Caco-2 (cell line): ENCODE measurements around the gene PTK7. TPM values are rescaled to one million over a fixed set of nuclear protein-coding genes. Genes with fewer than 3 reads are reported as not detected.

Experiments used
- BruUV-seq: library from RNA; stranded (reverse); fragments of 400-500 nt; replicated peaks from 2 replicates; lab custom pipeline; 2021; lab: Mats Ljungman, UMichigan
- CTCF ChIA-PET: fragments of 300-600 bp; sonication (Branson Sonifier 250); formaldehyde crosslinking; loops from one replicate; lab custom pipeline; 2022; ENCODE audit warnings: antibody characterized with exemption; lab: Charles Lee
- POLR2A ChIA-PET: fragments of 300-600 bp; sonication (Branson Sonifier 250); formaldehyde crosslinking; loops from one replicate; lab custom pipeline; 2022; ENCODE audit warnings: antibody characterized with exemption; lab: Charles Lee
- DNase-seq, 2 experiments: peaks; one replicate each; pipeline versions ENCODE4 v3.0.0 to v3.0.0-alpha.2; 2020 to 2022
- H3K27me3 ChIP-seq: replicated peaks from 2 replicates; pipeline ENCODE4 v1.6.0; 2011; ENCODE audit warnings: low read length; ENCODE audit not compliant: control insufficient read depth, insufficient read depth
- H3K36me3 ChIP-seq: 2 replicates; pipeline ENCODE4 v1.5.1; 2011; ENCODE audit warnings: low read length; ENCODE audit not compliant: control insufficient read depth, insufficient read depth
- H3K4me1 ChIP-seq: fragments of 250-450 bp; sonication (Bioruptor Pico); 2 replicates; pipeline ENCODE4 v1.5.1; 2020; ENCODE audit warnings: mild to moderate bottlenecking
- H3K4me3 ChIP-seq: 2 replicates; pipeline ENCODE4 v1.5.1; 2011; ENCODE audit warnings: low read depth, mild to moderate bottlenecking, control low read depth, low read length
- H3K9me3 ChIP-seq: fragments of 250-450 bp; sonication (Bioruptor Pico); 2 replicates; pipeline ENCODE4 v1.5.1; 2020; ENCODE audit warnings: mild to moderate bottlenecking, moderate library complexity
- H3K27ac Mint-ChIP-seq: one replicate; pipeline ENCODE4 v1.8.0; 2022; ENCODE audit warnings: mixed read lengths; ENCODE audit not compliant: unreplicated experiment
- H3K27me3 Mint-ChIP-seq: one replicate; pipeline ENCODE4 v1.8.0; 2022; ENCODE audit warnings: mixed read lengths; ENCODE audit not compliant: insufficient read depth, unreplicated experiment
- H3K36me3 Mint-ChIP-seq: one replicate; pipeline ENCODE4 v1.8.0; 2022; ENCODE audit warnings: mild to moderate bottlenecking, mixed read lengths; ENCODE audit not compliant: insufficient read depth, unreplicated experiment
- H3K4me1 Mint-ChIP-seq: one replicate; pipeline ENCODE4 v1.8.0; 2022; ENCODE audit warnings: low read depth, mixed read lengths; ENCODE audit not compliant: unreplicated experiment
- H3K4me3 Mint-ChIP-seq: one replicate; pipeline ENCODE4 v1.8.0; 2022; ENCODE audit warnings: mild to moderate bottlenecking, moderate library complexity, mixed read lengths; ENCODE audit not compliant: unreplicated experiment
- H3K9me3 Mint-ChIP-seq: one replicate; pipeline ENCODE4 v1.8.0; 2022; ENCODE audit warnings: mixed read lengths; ENCODE audit not compliant: unreplicated experiment
- CTCF ChIP-seq, 2 experiments: fragments of 200-600 bp in 1 of 2; IDR thresholded peaks; 1 replicate in 1 of 2; 2 replicates in 1 of 2; pipeline versions ENCODE4 v1.5.1 to v1.8.0; 2011 to 2022; ENCODE audit warnings: antibody characterized with exemption in 1 of 2, control low read depth in 1 of 2, inconsistent platforms in 1 of 2, low read depth in 1 of 2, low read length in 1 of 2, mild to moderate bottlenecking in 1 of 2, moderate library complexity in 1 of 2; ENCODE audit not compliant: insufficient read depth in 1 of 2, severe bottlenecking in 1 of 2, unreplicated experiment in 1 of 2
- intact Hi-C: fragments of 100-400 bp; cut with micrococcal nuclease; formaldehyde crosslinking; loops from one replicate; pipeline ENCODE4 v1.10.0; 2022; ENCODE audit not compliant: unreplicated experiment
- total RNA-seq: library from RNA; stranded (reverse); gene quantifications from 2 replicates; pipeline ENCODE4 v1.2.3, GENCODE V29; 2022

PTK7 gene
- total RNA-seq, 1 experiment from 2014 or later = 180 TPM

- TF ChIP-seq CTCF (IDR thresholded peaks at IDR 0.05; ENCODE audit: insufficient read depth in 1 of 2, low read depth in 1 of 2, low read length in 1 of 2, severe bottlenecking in 1 of 2, unreplicated experiment in 1 of 2) = no peak
- Mint-ChIP-seq H3K27ac (peak overlapping the region; percentile 82), H3K9me3 (no peaks in the 10 kb centered on the region), H3K4me1 (peaks cover 41% of the 10 kb centered on the region), H3K27me3 (no peaks in the 10 kb centered on the region), H3K36me3 (peaks cover 57% of the 10 kb centered on the region), H3K4me3 (peak overlapping the region; percentile 88)
- DNase-seq = no peak
- intact Hi-C loops = no loop called here
- H3K27me3 ChIP-seq = no peaks in the 10 kb centered on the region
- no peaks in the 10 kb centered on the region for H3K9me3 ChIP-seq
- peaks cover 32% of the 10 kb centered on the region for H3K4me1 ChIP-seq
- ChIA-PET POLR2A (interaction anchor here (0.6 to 2.4 kb wide), 4 partner anchors 18 to 129 kb away, joined by 4 to 22 read pairs (median 8); partner anchors contain the start of genes CNPY3, KLHDC3, MEA1 and PTK7), CTCF (no interaction called here)
- H3K4me3 ChIP-seq = peak overlapping the region; percentile 80
- peaks cover 1% of the 10 kb centered on the region; the same call in 1 of the 2 replicates for H3K36me3 ChIP-seq
- no TSS peak for BruUV-seq
Observed at GRCh38 chr6:43058531-43058930, 17.6 kb upstream of the PTK7 start.

- intact Hi-C loops = loop anchor here (1.0 kb wide), 3 partner anchors 31 to 112 kb away; partner anchors contain the start of genes KLHDC3 and SRF
- H3K36me3 ChIP-seq = peaks cover 2% of the 10 kb centered on the region; the same call in 1 of the 2 replicates
- Mint-ChIP-seq H3K36me3 (peaks cover 55% of the 10 kb centered on the region), H3K4me1 (peaks cover 34% of the 10 kb centered on the region), H3K27me3 (no peaks in the 10 kb centered on the region), H3K27ac (peak within 1 kb of the TSS; percentile 82), H3K9me3 (no peaks in the 10 kb centered on the region), H3K4me3 (peak within 1 kb of the TSS; percentile 88)
- DNase-seq = peak; percentile 96 to 98
- BruUV-seq = no TSS peak
- no peak for TF ChIP-seq CTCF (IDR thresholded peaks at IDR 0.05; ENCODE audit: insufficient read depth in 1 of 2, low read depth in 1 of 2, low read length in 1 of 2, severe bottlenecking in 1 of 2, unreplicated experiment in 1 of 2)
- no peaks in the 10 kb centered on the region for H3K9me3 ChIP-seq
- H3K27me3 ChIP-seq = no peaks in the 10 kb centered on the region
- ChIA-PET CTCF (interaction anchor here (0.5 to 1.3 kb wide), 10 partner anchors 27 to 495 kb away, joined by 3 to 8 read pairs (median 3); partner anchors contain the start of gene RRP36), POLR2A (interaction anchor here (0.5 to 2.4 kb wide), 16 partner anchors 14 to 358 kb away, joined by 3 to 22 read pairs (median 4); partner anchors contain the start of genes CNPY3, CUL9, KLHDC3 and MEA1)
- H3K4me3 ChIP-seq = peak within 1 kb of the TSS; percentile 80
- H3K4me1 ChIP-seq = peaks cover 29% of the 10 kb centered on the region
Observed at GRCh38 chr6:43059168-43060033, 16.7 kb upstream of the PTK7 start, which contains the start of the genes KLC4 and MRPL2. Gene KLC4 (plus strand): TSS chr6:43059631. CDS start chr6:43061336, 1,705 bp downstream. Gene MRPL2 (minus strand): TSS chr6:43059434. CDS start chr6:43059381, 53 bp downstream.
